ENCODE measurements around the gene SH3BGRL2. TPM values are rescaled to one million over a fixed set of nuclear protein-coding genes. Genes with fewer than 3 reads are reported as not detected.

SH3BGRL2 gene
- total RNA-seq, 2 donors from 2014 or later = 26.8 to 93.3 TPM

- no peak for TF ChIP-seq CTCF (IDR thresholded peaks at IDR 0.05)
- TF ChIP-seq POLR2A (IDR thresholded peaks at IDR 0.05) = no peak
- no peak for TF ChIP-seq POLR2AphosphoS5 (IDR thresholded peaks at IDR 0.05)
- WGBS = 71% methylated on average over 3 of the region's 3 CpGs
- H3K27ac ChIP-seq = no peak overlapping the region
Observed at GRCh38 chr6:79608334-79609224, 22.6 kb upstream of the SH3BGRL2 start.

GRCh38 chr6:79609225-79609595 is 21.9 kb upstream of the SH3BGRL2 start:
- Histone ChIP-seq H3K27me3 (replicated peaks; ENCODE audit: insufficient read depth) (no peaks in the 10 kb centered on the region), H3K36me3 (no peaks in the 10 kb centered on the region), H3K4me3 (no peak overlapping the region), H3K27ac (no peak overlapping the region), H3K9me3 (no peaks in the 10 kb centered on the region), H3K4me1 (replicated peaks) (no peaks in the 10 kb centered on the region)
- no peak for DNase-seq (ENCODE audit: low spot score)
- WGBS = 80% methylated on average over 3 of the region's 3 CpGs
- TF ChIP-seq POLR2A (IDR thresholded peaks at IDR 0.05) = no peak
- TF ChIP-seq POLR2AphosphoS5 (IDR thresholded peaks at IDR 0.05) = no peak
- no peak for TF ChIP-seq CTCF (IDR thresholded peaks at IDR 0.05)
- intact Hi-C loops (cut with DNase I) = no loop called here

More at GRCh38 chr6:79608334-79609224, 22.6 kb upstream of the SH3BGRL2 start:
- no peaks in the 10 kb centered on the region for H3K36me3 ChIP-seq
- no peaks in the 10 kb centered on the region for H3K9me3 ChIP-seq
- intact Hi-C loops (cut with DNase I) = no loop called here
- H3K4me3 ChIP-seq = no peak overlapping the region
- no peaks in the 10 kb centered on the region for H3K27me3 ChIP-seq (replicated peaks; ENCODE audit: insufficient read depth)
- no peak for DNase-seq (ENCODE audit: low spot score)
- H3K4me1 ChIP-seq (replicated peaks) = no peaks in the 10 kb centered on the region

- no peak overlapping the region for H3K27ac ChIP-seq
- no peak for TF ChIP-seq POLR2AphosphoS5 (IDR thresholded peaks at IDR 0.05)
- no peak for TF ChIP-seq POLR2A (IDR thresholded peaks at IDR 0.05)
- TF ChIP-seq CTCF (IDR thresholded peaks at IDR 0.05) = no peak
- no peak for DNase-seq (ENCODE audit: low spot score)
- no peaks in the 10 kb centered on the region for H3K9me3 ChIP-seq
- no peaks in the 10 kb centered on the region for H3K27me3 ChIP-seq (replicated peaks; ENCODE audit: insufficient read depth)
- intact Hi-C loops (cut with DNase I) = no loop called here
- no peaks in the 10 kb centered on the region for H3K4me1 ChIP-seq (replicated peaks)
- no peak overlapping the region for H3K4me3 ChIP-seq
- WGBS = 67% methylated on average over 5 of the region's 5 CpGs
- H3K36me3 ChIP-seq = no peaks in the 10 kb centered on the region
Observed at GRCh38 chr6:79610306-79611009, 20.7 kb upstream of the SH3BGRL2 start.

GRCh38 chr6:79612457-79612856 is 18.7 kb upstream of the SH3BGRL2 start:
- TF ChIP-seq POLR2AphosphoS5 (IDR thresholded peaks at IDR 0.05) (no peak), POLR2A (IDR thresholded peaks at IDR 0.05) (no peak), CTCF (IDR thresholded peaks at IDR 0.05) (no peak)
- WGBS = 88% methylated on average over 2 of the region's 2 CpGs
- no peak for DNase-seq (ENCODE audit: low spot score)
- Histone ChIP-seq H3K4me3 (no peak overlapping the region), H3K36me3 (no peaks in the 10 kb centered on the region), H3K27ac (no peak overlapping the region), H3K4me1 (replicated peaks) (no peaks in the 10 kb centered on the region), H3K27me3 (replicated peaks; ENCODE audit: insufficient read depth) (no peaks in the 10 kb centered on the region), H3K9me3 (no peaks in the 10 kb centered on the region)
- intact Hi-C loops (cut with DNase I) = no loop called here

All from prostate gland (tissue), 2 donors.